Mucosa of descending colon (tissue), 3 donors: ENCODE results near the gene TMEM273. TPM values are rescaled to one million over a fixed set of nuclear protein-coding genes. Genes with fewer than 3 reads are reported as not detected.

Experiments
- ATAC-seq: fragments of 200-7000 bp; cut with Tn5 transposase; one replicate; pipeline ENCODE4 v1.9.1; 2020; ENCODE audit warnings: mild to moderate bottlenecking, moderate library complexity
- DNase-seq, 3 donors: peaks; one replicate each; pipeline ENCODE4 v3.0.0-alpha.2; 2020
- H3K36me3 ChIP-seq: fragments of 200-600 bp; one replicate; pipeline ENCODE4 v1.8.0; 2021; ENCODE audit warnings: low read depth, mild to moderate bottlenecking
- H3K4me1 ChIP-seq: fragments of 200-600 bp; one replicate; pipeline ENCODE4 v1.8.0; 2021; ENCODE audit warnings: low read depth, mild to moderate bottlenecking
- H3K4me3 ChIP-seq: fragments of 200-600 bp; one replicate; pipeline ENCODE4 v1.8.0; 2021; ENCODE audit warnings: mild to moderate bottlenecking
- H3K9me3 ChIP-seq: fragments of 200-600 bp; one replicate; pipeline ENCODE4 v1.8.0; 2021; ENCODE audit warnings: mild to moderate bottlenecking
- intact Hi-C, 2 donors: fragments of 100-400 bp; cut with DNase I in 1 of 2; cut with micrococcal nuclease in 1 of 2; formaldehyde crosslinking; loops; one replicate each; pipeline versions ENCODE4 v1.11.0 to v1.11.1; 2022; cut with DNase I, micrococcal nuclease
- total RNA-seq, 3 donors: library from RNA; stranded (reverse); fragmentation: NEBNext Ultra II Directional in 2 of 3; extraction: Animal tissue kit (Norgen Biotek cat#: 25700) in 2 of 3; gene quantifications; one replicate each; pipeline versions ENCODE4 v1.2.1 to v1.2.4, GENCODE V29; 2021 to 2023
- TF ChIP-seq, protein P1 (sequence below): fragments of 200-600 bp; IDR thresholded peaks from one replicate; pipeline ENCODE4 v1.8.0; 2022; ENCODE audit warnings: antibody characterized with exemption, mild to moderate bottlenecking
- donor health status: DM: no; HTN: no; CAD: no; lungs with moderate emphysema.
- donor health status: DM: no; HTN: no; CAD: no.
- donor health status: DM: no; HTN: yes; CAD: no.

The TMEM273 gene
- total RNA-seq, 3 donors from 2014 or later = 4.8 to 12.7 (median 7.0) TPM

DNA sequence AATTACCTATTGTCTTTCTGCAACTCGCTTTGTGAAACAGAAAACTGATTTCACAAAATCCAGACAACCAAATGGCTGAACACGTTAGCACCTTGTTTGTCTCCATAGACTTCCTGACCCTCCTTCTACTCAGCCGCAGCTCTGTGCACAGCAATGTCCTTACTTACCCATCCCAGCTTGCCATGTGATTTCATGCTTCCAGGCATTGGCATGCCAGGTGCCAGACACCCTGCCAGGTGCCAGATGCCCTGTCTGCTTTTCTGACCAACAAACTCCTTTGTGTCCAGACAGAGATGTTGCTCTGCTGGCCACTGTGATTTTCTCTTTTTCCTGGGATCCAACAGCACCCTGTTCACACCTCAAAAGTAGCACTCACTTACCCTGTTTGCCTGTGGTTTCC lies 38.3 kb downstream of the TMEM273 start:
- H3K4me3 ChIP-seq = no peak overlapping the region
- intact Hi-C loops = no loop called here
- H3K4me1 ChIP-seq = no peaks in the 10 kb centered on the region
- TF ChIP-seq, protein P1, sequence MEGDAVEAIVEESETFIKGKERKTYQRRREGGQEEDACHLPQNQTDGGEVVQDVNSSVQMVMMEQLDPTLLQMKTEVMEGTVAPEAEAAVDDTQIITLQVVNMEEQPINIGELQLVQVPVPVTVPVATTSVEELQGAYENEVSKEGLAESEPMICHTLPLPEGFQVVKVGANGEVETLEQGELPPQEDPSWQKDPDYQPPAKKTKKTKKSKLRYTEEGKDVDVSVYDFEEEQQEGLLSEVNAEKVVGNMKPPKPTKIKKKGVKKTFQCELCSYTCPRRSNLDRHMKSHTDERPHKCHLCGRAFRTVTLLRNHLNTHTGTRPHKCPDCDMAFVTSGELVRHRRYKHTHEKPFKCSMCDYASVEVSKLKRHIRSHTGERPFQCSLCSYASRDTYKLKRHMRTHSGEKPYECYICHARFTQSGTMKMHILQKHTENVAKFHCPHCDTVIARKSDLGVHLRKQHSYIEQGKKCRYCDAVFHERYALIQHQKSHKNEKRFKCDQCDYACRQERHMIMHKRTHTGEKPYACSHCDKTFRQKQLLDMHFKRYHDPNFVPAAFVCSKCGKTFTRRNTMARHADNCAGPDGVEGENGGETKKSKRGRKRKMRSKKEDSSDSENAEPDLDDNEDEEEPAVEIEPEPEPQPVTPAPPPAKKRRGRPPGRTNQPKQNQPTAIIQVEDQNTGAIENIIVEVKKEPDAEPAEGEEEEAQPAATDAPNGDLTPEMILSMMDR = no peak
- peaks cover 6% of the 10 kb centered on the region for H3K9me3 ChIP-seq
- DNase-seq = no peak
- no peaks in the 10 kb centered on the region for H3K36me3 ChIP-seq
- ATAC-seq = no peak

DNA sequence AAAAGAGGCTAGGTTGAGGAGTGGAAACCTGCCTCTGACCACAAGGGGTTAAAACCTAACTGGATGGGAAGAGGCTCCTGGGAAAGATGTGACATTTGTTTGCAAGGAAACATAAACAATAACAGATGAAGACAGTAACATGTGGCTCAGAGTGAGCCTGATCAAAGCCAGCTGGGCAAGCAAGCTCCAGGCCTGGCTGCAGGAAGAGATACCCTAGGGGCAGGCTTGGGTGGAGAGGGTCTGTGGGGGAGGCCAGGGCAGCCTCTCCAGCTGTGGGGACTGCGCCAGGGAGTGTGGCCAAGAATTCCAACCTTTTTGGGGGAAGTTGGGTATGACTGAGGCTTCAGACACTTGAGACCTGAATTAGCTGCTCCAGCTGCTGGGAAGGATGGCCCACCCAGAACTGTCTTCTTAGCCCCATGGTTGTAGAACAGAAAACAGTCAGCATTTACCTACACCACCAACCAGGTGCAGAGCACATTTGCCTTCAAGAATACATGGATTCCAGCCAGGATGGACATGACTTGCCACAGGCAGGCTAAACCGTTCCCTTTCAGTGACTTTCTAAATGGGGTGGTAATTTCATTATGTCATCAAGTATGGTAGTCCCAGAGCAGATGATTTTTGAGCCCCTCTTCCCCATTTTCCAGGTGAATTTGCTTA lies 44.0 kb downstream of the TMEM273 start:
- ATAC-seq (peak; percentile 27), DNase-seq (no peak)
- Histone ChIP-seq H3K36me3 (no peaks in the 10 kb centered on the region), H3K4me1 (no peaks in the 10 kb centered on the region), H3K9me3 (peaks cover 6% of the 10 kb centered on the region), H3K4me3 (no peak overlapping the region)
- TF ChIP-seq, protein P1 = no peak
- intact Hi-C loops = no loop called here

DNA sequence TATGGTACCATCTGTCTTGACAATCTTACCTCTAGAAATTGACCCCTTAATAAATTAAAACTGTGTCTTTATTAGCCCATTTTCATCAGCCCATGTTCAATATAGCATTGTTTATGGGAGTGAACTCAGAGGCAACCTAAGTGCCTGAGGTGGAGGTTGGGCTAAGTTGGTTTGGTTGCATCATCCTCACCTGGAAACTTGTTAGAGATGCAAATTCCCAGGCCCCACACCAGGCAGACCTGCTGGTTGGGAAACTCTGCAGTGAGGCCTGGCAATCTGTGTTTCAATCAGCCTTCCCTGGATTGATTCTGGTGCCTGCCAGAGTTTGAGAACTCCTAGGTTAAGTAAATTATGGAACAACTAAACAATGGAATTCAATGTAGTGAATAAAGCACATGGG lies 44.9 kb downstream of the TMEM273 start:
- DNase-seq (no peak), ATAC-seq (no peak)
- Histone ChIP-seq H3K4me1 (no peaks in the 10 kb centered on the region), H3K4me3 (no peak overlapping the region), H3K9me3 (peaks cover 6% of the 10 kb centered on the region), H3K36me3 (no peaks in the 10 kb centered on the region)
- intact Hi-C loops = no loop called here
- TF ChIP-seq, protein P1 = no peak

DNA sequence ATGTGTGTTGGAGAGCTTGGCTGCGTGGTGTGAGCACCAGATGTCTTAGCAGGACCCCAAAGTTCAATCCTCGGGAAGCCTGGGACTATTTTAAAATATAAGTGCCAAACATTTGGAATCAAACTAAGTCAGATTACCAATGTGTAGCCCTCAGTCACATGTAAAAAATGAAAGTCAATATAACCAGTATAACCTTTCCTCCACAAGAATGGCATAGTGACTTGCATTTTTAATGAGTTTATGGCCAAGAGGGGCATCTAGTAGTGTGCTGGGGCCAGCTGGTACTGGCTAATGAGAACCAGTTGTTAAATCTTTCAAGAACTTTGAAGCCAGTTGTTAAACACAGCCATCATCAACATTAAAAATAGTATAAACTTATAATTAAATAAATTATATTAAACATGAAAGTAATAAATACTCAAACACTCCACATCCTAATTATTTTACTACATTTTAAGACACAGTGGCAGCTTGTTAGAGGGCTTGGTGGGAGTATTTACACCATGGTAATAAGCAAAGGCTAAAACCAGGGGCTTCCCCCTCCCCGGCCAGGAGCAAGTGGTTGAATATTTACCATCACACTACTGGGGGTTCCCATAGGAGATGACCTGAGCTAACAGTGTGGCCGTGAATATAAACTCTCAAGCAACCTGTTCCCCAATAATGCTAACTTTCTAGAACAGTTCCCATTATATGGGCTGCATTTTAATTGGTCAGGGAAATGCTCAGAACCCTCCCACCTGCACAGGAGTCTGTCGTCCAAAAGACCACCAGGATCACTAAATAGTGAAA lies 46.5 kb downstream of the TMEM273 start:
- TF ChIP-seq, protein P1 = no peak
- H3K9me3 ChIP-seq = no peaks in the 10 kb centered on the region
- H3K4me1 ChIP-seq = no peaks in the 10 kb centered on the region
- H3K4me3 ChIP-seq = no peak overlapping the region
- intact Hi-C loops = no loop called here
- ATAC-seq = no peak
- H3K36me3 ChIP-seq = no peaks in the 10 kb centered on the region
- DNase-seq = no peak

DNA sequence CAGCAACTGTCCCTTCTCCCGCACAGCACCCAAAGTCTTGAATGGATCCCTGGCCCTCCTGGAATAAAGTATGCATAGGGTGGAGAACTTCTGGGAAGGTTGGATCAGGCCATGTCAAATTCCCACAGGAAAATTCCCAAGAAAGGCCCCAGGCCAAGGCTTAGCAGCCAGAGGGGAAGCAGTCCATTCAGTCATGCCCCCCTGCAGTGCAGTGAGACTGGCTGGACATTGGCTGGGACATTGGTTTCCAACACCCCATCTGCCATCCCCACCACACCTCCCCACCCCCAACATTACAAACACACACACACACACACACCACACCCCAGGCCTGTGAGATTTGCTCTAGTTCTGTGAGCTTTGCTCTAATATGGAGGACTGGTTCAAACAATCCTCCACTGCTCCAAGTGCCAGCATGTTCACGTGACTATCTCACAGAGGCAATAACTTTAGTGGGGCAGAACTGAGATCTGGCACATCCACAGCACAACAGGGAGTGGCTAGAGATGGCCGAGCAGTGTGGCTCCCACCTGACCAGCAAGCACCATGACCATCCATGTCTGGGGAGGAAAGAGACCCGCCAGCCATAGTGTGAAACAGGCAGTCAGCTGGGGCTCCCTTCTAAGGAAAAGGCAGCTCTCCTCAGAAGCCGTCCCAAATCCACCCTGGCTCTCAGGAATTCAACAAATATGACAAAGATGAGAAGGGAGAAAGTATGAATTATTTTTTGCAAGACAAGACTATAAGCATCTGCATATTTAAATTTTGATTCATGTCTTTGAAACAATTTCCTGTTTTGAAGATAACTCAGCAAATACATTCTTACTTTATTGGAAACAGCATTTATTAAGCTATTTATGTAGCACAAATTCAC lies 47.6 kb downstream of the TMEM273 start:
- TF ChIP-seq, protein P1 = no peak
- intact Hi-C loops = no loop called here
- Histone ChIP-seq H3K36me3 (no peaks in the 10 kb centered on the region), H3K4me1 (no peaks in the 10 kb centered on the region), H3K4me3 (no peak overlapping the region), H3K9me3 (no peaks in the 10 kb centered on the region)
- DNase-seq = no peak
- no peak for ATAC-seq
